Limb (tissue), 2 donors: Measurements from ENCODE around the gene LAYN.

ENCODE experiments used
- DNase-seq, 2 donors: peaks; one replicate each; pipeline ENCODE4 v3.0.0-alpha.2; 2016; ENCODE audit errors: extremely low spot score in 2 of 2

Gene LAYN

GRCh38 chr11:111540114-111540936 lies at the start of gene LAYN:
Gene LAYN (plus strand): TSS chr11:111540720. CDS start chr11:111540844, 124 bp downstream.
- peak in 1 of 2 donors; percentile 71 for DNase-seq

GRCh38 chr11:111494040-111494439 lies 46.5 kb upstream of the LAYN start:
- no peak for DNase-seq

GRCh38 chr11:111499483-111499882 lies 41.0 kb upstream of the LAYN start:
- no peak for DNase-seq

GRCh38 chr11:111500481-111500880 lies 40.0 kb upstream of the LAYN start:
- no peak for DNase-seq

- DNase-seq = no peak
Observed at GRCh38 chr11:111502611-111503010, 37.9 kb upstream of the LAYN start.

- DNase-seq = no peak
Observed at GRCh38 chr11:111510311-111510710, 30.2 kb upstream of the LAYN start.

- peak in 1 of 2 donors; percentile 65 for DNase-seq
Observed at GRCh38 chr11:111512296-111513239, 28.0 kb upstream of the LAYN start, which contains the start of gene BTG4. Gene BTG4 (minus strand): TSS chr11:111512386. CDS start chr11:111498776, 13,610 bp downstream.

GRCh38 chr11:111513240-111513605 lies 27.3 kb upstream of the LAYN start:
- no peak for DNase-seq

GRCh38 chr11:111514216-111515031 lies 26.1 kb upstream of the LAYN start, which contains the start of gene HOATZ:
Gene HOATZ (plus strand): TSS chr11:111514778. CDS start chr11:111514785, 7 bp downstream.
- peak; percentile 4 to 57 for DNase-seq

- no peak for DNase-seq
Observed at GRCh38 chr11:111515591-111515990, 24.9 kb upstream of the LAYN start.

- DNase-seq = no peak
Observed at GRCh38 chr11:111518668-111519067, 21.9 kb upstream of the LAYN start.

- no peak for DNase-seq
Observed at GRCh38 chr11:111520560-111520959, 20.0 kb upstream of the LAYN start.

GRCh38 chr11:111521135-111521534 lies 19.4 kb upstream of the LAYN start:
- no peak for DNase-seq

- no peak for DNase-seq
Observed at GRCh38 chr11:111522426-111522825, 18.1 kb upstream of the LAYN start.

GRCh38 chr11:111523343-111523742 lies 17.2 kb upstream of the LAYN start:
- DNase-seq = no peak

- no peak for DNase-seq
Observed at GRCh38 chr11:111524056-111524455, 16.5 kb upstream of the LAYN start.

GRCh38 chr11:111525456-111525855 lies 15.1 kb upstream of the LAYN start:
- no peak for DNase-seq

GRCh38 chr11:111526501-111526900 lies 14.0 kb upstream of the LAYN start:
- no peak for DNase-seq

- DNase-seq = no peak
Observed at GRCh38 chr11:111527279-111527678, 13.2 kb upstream of the LAYN start.

GRCh38 chr11:111528557-111528956 lies 12.0 kb upstream of the LAYN start:
- no peak for DNase-seq

- DNase-seq = no peak
Observed at GRCh38 chr11:111530091-111530490, 10.4 kb upstream of the LAYN start.
